HepG2 (cell line): Measurements from ENCODE around the gene HOXB6.

Source experiments
- CTCF ChIP-seq: sonication (generic); formaldehyde crosslinking; IDR thresholded peaks from 2 replicates; pipeline ENCODE4 v1.5.0; 2020; ENCODE audit warnings: mild to moderate bottlenecking, missing genetic modification reagents, moderate library complexity
- FOSL2 ChIP-seq: sonication (generic); formaldehyde crosslinking; IDR thresholded peaks from 2 replicates; pipeline ENCODE4 v1.4.0; 2020; ENCODE audit warnings: missing genetic modification reagents
- IKZF1 ChIP-seq: fragments of 450-650 bp; IDR thresholded peaks from 2 replicates; pipeline ENCODE4 v1.7.1; 2016
- MIXL1 ChIP-seq: IDR thresholded peaks from 2 replicates; pipeline ENCODE4 v1.6.1; 2016
- POLR2A ChIP-seq, 2 experiments: IDR thresholded peaks; 2 replicates each; pipeline ENCODE4 v1.6.1; 2011; ENCODE audit warnings: low read depth in 2 of 2, low read length in 2 of 2, mild to moderate bottlenecking in 1 of 2, moderate library complexity in 1 of 2; ENCODE audit not compliant: insufficient read depth in 1 of 2
- ZBTB10 ChIP-seq: sonication (generic); formaldehyde crosslinking; IDR thresholded peaks from 2 replicates; pipeline ENCODE4 v1.4.0; 2020; ENCODE audit warnings: missing genetic modification reagents, borderline replicate concordance
- ZBTB2 ChIP-seq: sonication (generic); formaldehyde crosslinking; IDR thresholded peaks from 2 replicates; pipeline ENCODE4 v1.8.0; 2022; ENCODE audit warnings: low read depth, missing genetic modification reagents
- ZNF24 ChIP-seq: fragments of 450-650 bp; IDR thresholded peaks from 2 replicates; pipeline ENCODE4 v1.6.1; 2017; ENCODE audit warnings: antibody characterized with exemption, mild to moderate bottlenecking
- ZNF274 ChIP-seq: sonication (generic); formaldehyde crosslinking; IDR thresholded peaks from 2 replicates; pipeline ENCODE4 v1.5.1; 2020; ENCODE audit warnings: mild to moderate bottlenecking, missing genetic modification reagents
- TF ChIP-seq, protein P1 (sequence below): sonication (generic); formaldehyde crosslinking; IDR thresholded peaks from 2 replicates; pipeline ENCODE4 v1.5.0; 2020; ENCODE audit warnings: missing genetic modification reagents

DNA sequence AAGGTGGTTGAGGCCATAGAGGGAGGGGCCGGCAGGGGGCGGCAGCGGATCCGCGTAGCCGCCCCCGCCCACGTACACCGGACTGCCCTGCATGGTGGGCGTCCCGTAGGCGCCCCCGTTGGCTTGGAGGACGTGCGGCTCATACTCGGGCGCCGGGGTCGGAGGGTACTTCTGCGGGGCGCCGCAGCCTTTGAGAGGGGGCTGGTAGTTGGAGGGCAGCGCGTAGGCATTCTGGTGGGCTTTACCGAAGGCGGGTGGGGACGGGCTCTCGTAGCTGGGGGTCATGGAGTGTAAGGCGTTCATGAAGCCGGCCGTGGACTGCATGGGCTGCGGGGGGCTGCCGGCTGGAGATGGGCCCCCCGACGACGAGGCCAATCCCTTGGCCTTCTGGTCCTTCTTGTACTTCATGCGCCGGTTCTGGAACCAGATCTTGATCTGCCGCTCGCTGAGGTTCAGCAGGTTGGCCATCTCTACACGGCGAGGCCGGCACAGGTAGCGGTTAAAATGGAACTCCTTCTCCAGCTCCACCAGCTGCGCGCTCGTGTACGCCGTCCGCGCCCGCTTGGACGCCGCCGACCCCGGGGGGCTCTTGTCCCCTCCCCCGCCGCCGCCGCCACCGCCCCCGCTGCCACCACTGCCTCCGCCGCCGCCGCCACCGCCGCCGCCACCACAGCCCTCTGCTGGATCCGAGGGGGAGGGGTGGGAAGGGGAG is 54.1 kb downstream of the HOXB6 start:
- TF ChIP-seq CTCF (no peak), POLR2A (IDR thresholded peaks at IDR 0.05; ENCODE audit: insufficient read depth in 1 of 2, low read depth in 2 of 2, low read length in 2 of 2) (no peak), ZBTB10 (no peak), IKZF1 (no peak), MIXL1 (CRISPR knock-in tag) (no peak), ZNF24 (no peak), FOSL2 (CRISPR knock-in tag) (no peak), ZNF274 (CRISPR knock-in tag) (no peak), ZBTB2 (CRISPR knock-in tag) (no peak)
- TF ChIP-seq, protein P1, sequence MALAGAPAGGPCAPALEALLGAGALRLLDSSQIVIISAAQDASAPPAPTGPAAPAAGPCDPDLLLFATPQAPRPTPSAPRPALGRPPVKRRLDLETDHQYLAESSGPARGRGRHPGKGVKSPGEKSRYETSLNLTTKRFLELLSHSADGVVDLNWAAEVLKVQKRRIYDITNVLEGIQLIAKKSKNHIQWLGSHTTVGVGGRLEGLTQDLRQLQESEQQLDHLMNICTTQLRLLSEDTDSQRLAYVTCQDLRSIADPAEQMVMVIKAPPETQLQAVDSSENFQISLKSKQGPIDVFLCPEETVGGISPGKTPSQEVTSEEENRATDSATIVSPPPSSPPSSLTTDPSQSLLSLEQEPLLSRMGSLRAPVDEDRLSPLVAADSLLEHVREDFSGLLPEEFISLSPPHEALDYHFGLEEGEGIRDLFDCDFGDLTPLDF (CRISPR knock-in tag) = no peak
